K562 (cell line): ENCODE data around the gene BMP6. TPM values are rescaled to one million over a fixed set of nuclear protein-coding genes. Genes with fewer than 3 reads are reported as not detected.
A peak's percentile ranks its signal among the peaks of the same experiment; 100 is the strongest.

Source experiments
- CBX8 ChIP-seq: fragments of 200-600 bp; sonication (generic); IDR thresholded peaks from 2 replicates; pipeline ENCODE4 v1.6.1; 2012; ENCODE audit warnings: borderline replicate concordance, mixed run types, low read depth, mild to moderate bottlenecking, moderate library complexity, mixed read lengths, low read length, control low read depth, inconsistent platforms; ENCODE audit not compliant: poor library complexity, severe bottlenecking; ENCODE audit errors: extremely low read depth
- CREB1 ChIP-seq, 2 experiments: sonication (generic) in 1 of 2; formaldehyde crosslinking in 1 of 2; IDR thresholded peaks; 2 replicates each; pipeline versions ENCODE4 v1.6.1 to v1.8.0; 2012 to 2022; ENCODE audit warnings: inconsistent platforms in 1 of 2, mild to moderate bottlenecking in 1 of 2, missing genetic modification reagents in 1 of 2, moderate library complexity in 1 of 2
- CSDE1 ChIP-seq, 2 experiments: fragments of 450-650 bp; IDR thresholded peaks; 2 replicates each; pipeline ENCODE4 v1.6.1; 2016; ENCODE audit warnings: mild to moderate bottlenecking in 1 of 2
- ELF4 ChIP-seq: fragments of 450-650 bp; formaldehyde crosslinking; IDR thresholded peaks from 2 replicates; pipeline ENCODE4 v1.4.0; 2022; ENCODE audit warnings: missing genetic modification characterization
- HLTF ChIP-seq: fragments of 450-650 bp; IDR thresholded peaks from 2 replicates; pipeline ENCODE4 v1.6.1; 2016
- HMG20A ChIP-seq: fragments of 450-650 bp; formaldehyde crosslinking; conservative IDR thresholded peaks from 2 replicates; pipeline ENCODE4 v1.4.0; 2020; ENCODE audit warnings: mild to moderate bottlenecking, mixed read lengths
- IFI16 ChIP-seq: fragments of 250-450 bp; sonication (Bioruptor Pico); IDR thresholded peaks from 2 replicates; pipeline ENCODE4 v2.1.2; 2022; ENCODE audit warnings: mild to moderate bottlenecking, inconsistent platforms
- KDM5B ChIP-seq: fragments of 200-600 bp; sonication (generic); IDR thresholded peaks from 2 replicates; pipeline ENCODE4 v1.6.1; 2012; ENCODE audit warnings: low read depth, mild to moderate bottlenecking, moderate library complexity, low read length, control low read depth, inconsistent platforms; ENCODE audit not compliant: insufficient replicate concordance
- PCBP2 ChIP-seq: fragments of 200-400 bp; formaldehyde crosslinking; IDR thresholded peaks from 2 replicates; pipeline ENCODE4 v1.6.1; 2018; ENCODE audit warnings: low read length, low read depth, mild to moderate bottlenecking, moderate library complexity; ENCODE audit not compliant: poor library complexity, severe bottlenecking
- PTBP1 ChIP-seq: fragments of 200-400 bp; formaldehyde crosslinking; IDR thresholded peaks from 2 replicates; pipeline ENCODE4 v1.6.1; 2017; ENCODE audit warnings: low read depth, low read length
- SETDB1 ChIP-seq: IDR thresholded peaks from one replicate; pipeline ENCODE4 v1.6.1; 2012; ENCODE audit warnings: low read length, control low read depth, inconsistent platforms
- SMAD2 ChIP-seq: fragments of 150-350 bp; IDR thresholded peaks from 2 replicates; pipeline ENCODE4 v1.6.1; 2014; ENCODE audit warnings: low read depth, mild to moderate bottlenecking, low read length
- SNIP1 ChIP-seq: fragments of 450-650 bp; IDR thresholded peaks from 2 replicates; pipeline ENCODE4 v1.7.1; 2017; ENCODE audit warnings: low read depth, mild to moderate bottlenecking
- SOX6 ChIP-seq: fragments of 450-650 bp; IDR thresholded peaks from 2 replicates; pipeline ENCODE4 v1.6.1; 2014; ENCODE audit warnings: mild to moderate bottlenecking
- TOE1 ChIP-seq, 2 experiments: fragments of 450-650 bp in 1 of 2; sonication (generic) in 1 of 2; formaldehyde crosslinking in 1 of 2; IDR thresholded peaks; 2 replicates each; pipeline versions ENCODE4 v1.7.1 to v1.8.0; 2016 to 2022; ENCODE audit warnings: borderline replicate concordance in 2 of 2, mild to moderate bottlenecking in 2 of 2, antibody characterized with exemption in 1 of 2, inconsistent platforms in 1 of 2, low read depth in 1 of 2, missing genetic modification reagents in 1 of 2, moderate library complexity in 1 of 2
- ZNF12 ChIP-seq: sonication (generic); formaldehyde crosslinking; IDR thresholded peaks from 2 replicates; pipeline ENCODE4 v1.4.0; 2020; ENCODE audit warnings: mild to moderate bottlenecking, missing genetic modification reagents
- ZNF24 ChIP-seq: fragments of 450-650 bp; IDR thresholded peaks from 2 replicates; pipeline ENCODE4 v1.6.1; 2016
- ZNF583 ChIP-seq: fragments of 250-450 bp; sonication (Bioruptor Pico); IDR thresholded peaks from 2 replicates; pipeline ENCODE4 v1.4.0; 2020
- polyA plus RNA-seq, 8 experiments: library from polyadenylated mRNA; depleted of rRNA in 4 of 8; stranded (reverse) in 5 of 8; unstranded in 3 of 8; fragments of >200 nt; fragmentation: Nextera tagmentation in 2 of 8; fragmentation: Illumina TruSeq in 1 of 8; extraction: Ambion mirVana in 2 of 8; extraction: Trizol in 1 of 8; gene quantifications; 2 replicates each; pipeline versions ENCODE4 v1.2.1 to v1.2.3, GENCODE V29; 2011 to 2014; ENCODE audit warnings: inconsistent platforms in 1 of 8, missing spikeins in 1 of 8
- total RNA-seq, 7 experiments: library from RNA; depleted of rRNA in 6 of 7; stranded (reverse); fragments of >200 nt in 6 of 7; fragmentation: Illumina TruSeq in 2 of 7; extraction: Trizol in 2 of 7; gene quantifications; 2 replicates each; pipeline versions ENCODE4 v1.2.1 to v1.2.3, GENCODE V29; 2011 to 2021; ENCODE audit warnings: low replicate concordance in 1 of 7
- TF ChIP-seq, protein P1 (sequence below): sonication (generic); formaldehyde crosslinking; IDR thresholded peaks from 2 replicates; pipeline ENCODE4 v1.8.0; 2022; ENCODE audit warnings: mild to moderate bottlenecking, missing genetic modification reagents
- TF ChIP-seq, protein P2 (sequence below), 2 experiments: fragments of 450-650 bp; IDR thresholded peaks; 2 replicates each; pipeline ENCODE4 v1.6.1; 2018; ENCODE audit warnings: mild to moderate bottlenecking in 2 of 2, low read depth in 1 of 2; ENCODE audit not compliant: partially characterized antibody in 2 of 2
- TF ChIP-seq, protein P3 (sequence below), 2 experiments: fragments of 450-650 bp in 1 of 2; sonication (generic) in 1 of 2; formaldehyde crosslinking; conservative IDR thresholded peaks; 2 replicates each; pipeline versions ENCODE4 v1.4.0 to v1.8.1; 2020 to 2022; ENCODE audit warnings: mild to moderate bottlenecking in 1 of 2, missing genetic modification reagents in 1 of 2

The BMP6 gene
- total and polyA plus RNA-seq, 9 of the 15 experiments (the other 6 are each of a cell fraction or from before 2014, with no cell fraction given): 0.01 to 0.13 (median 0.06) TPM; not detected in 3

DNA sequence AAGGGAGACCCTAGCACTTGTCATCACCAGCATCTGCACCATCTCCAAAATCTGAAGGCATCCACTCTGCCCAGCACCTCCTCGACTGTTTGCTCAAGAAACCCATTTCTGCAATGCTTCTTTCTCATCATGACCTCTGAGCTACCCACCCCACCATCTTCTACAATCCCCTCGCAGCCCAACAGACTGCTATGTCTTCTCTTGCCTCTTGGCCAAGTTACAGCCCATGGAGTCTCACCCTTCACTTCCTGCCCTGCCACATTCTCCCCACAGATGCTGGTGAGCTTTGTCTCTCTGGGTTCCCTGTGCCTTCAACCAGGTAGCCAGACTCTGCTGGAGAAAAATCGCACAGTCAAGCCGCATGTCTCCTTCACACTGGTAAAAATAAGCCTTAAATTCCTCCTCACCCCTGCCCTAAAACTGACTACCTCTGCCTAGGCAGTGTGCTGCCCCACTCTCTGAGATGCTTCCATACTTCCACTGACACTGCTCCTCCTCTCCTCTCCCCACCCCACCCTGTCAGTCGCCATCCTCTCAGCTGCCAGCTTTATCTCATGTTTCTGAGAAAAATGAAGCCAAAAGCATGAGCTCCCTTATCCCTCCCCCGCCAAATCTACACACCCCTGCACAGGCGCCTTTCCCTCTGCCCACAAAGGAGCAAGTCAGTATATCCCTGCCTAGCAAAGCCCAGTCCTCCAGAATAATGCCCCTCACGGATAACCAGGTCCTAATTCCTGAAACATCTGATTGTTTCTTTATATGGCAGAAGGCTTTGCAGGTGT, 187.0 kb downstream of the BMP6 start (continued):
- no peak for TF ChIP-seq PCBP2
- TF ChIP-seq SOX6: peak; percentile 44; the same call in 1 of the 2 replicates
- no peak for TF ChIP-seq CBX8
- TF ChIP-seq CREB1 (IDR thresholded peaks at IDR 0.05): no peak
- TF ChIP-seq CREB1 (CRISPR knock-in tag; IDR thresholded peaks at IDR 0.05): no peak
- TF ChIP-seq ZNF24: no peak
- no peak for TF ChIP-seq HMG20A (CRISPR knock-in tag)
- TF ChIP-seq CSDE1 (IDR thresholded peaks at IDR 0.05): no peak
- no peak for TF ChIP-seq SETDB1
- TF ChIP-seq, protein P1, sequence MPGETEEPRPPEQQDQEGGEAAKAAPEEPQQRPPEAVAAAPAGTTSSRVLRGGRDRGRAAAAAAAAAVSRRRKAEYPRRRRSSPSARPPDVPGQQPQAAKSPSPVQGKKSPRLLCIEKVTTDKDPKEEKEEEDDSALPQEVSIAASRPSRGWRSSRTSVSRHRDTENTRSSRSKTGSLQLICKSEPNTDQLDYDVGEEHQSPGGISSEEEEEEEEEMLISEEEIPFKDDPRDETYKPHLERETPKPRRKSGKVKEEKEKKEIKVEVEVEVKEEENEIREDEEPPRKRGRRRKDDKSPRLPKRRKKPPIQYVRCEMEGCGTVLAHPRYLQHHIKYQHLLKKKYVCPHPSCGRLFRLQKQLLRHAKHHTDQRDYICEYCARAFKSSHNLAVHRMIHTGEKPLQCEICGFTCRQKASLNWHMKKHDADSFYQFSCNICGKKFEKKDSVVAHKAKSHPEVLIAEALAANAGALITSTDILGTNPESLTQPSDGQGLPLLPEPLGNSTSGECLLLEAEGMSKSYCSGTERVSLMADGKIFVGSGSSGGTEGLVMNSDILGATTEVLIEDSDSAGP: no peak
- no peak for TF ChIP-seq PTBP1
- 0 out of 2 replicates have a peak, but pooled peaks have one; percentile 33 for TF ChIP-seq HLTF
- TF ChIP-seq, protein P2, sequence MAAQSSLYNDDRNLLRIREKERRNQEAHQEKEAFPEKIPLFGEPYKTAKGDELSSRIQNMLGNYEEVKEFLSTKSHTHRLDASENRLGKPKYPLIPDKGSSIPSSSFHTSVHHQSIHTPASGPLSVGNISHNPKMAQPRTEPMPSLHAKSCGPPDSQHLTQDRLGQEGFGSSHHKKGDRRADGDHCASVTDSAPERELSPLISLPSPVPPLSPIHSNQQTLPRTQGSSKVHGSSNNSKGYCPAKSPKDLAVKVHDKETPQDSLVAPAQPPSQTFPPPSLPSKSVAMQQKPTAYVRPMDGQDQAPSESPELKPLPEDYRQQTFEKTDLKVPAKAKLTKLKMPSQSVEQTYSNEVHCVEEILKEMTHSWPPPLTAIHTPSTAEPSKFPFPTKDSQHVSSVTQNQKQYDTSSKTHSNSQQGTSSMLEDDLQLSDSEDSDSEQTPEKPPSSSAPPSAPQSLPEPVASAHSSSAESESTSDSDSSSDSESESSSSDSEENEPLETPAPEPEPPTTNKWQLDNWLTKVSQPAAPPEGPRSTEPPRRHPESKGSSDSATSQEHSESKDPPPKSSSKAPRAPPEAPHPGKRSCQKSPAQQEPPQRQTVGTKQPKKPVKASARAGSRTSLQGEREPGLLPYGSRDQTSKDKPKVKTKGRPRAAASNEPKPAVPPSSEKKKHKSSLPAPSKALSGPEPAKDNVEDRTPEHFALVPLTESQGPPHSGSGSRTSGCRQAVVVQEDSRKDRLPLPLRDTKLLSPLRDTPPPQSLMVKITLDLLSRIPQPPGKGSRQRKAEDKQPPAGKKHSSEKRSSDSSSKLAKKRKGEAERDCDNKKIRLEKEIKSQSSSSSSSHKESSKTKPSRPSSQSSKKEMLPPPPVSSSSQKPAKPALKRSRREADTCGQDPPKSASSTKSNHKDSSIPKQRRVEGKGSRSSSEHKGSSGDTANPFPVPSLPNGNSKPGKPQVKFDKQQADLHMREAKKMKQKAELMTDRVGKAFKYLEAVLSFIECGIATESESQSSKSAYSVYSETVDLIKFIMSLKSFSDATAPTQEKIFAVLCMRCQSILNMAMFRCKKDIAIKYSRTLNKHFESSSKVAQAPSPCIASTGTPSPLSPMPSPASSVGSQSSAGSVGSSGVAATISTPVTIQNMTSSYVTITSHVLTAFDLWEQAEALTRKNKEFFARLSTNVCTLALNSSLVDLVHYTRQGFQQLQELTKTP (IDR thresholded peaks at IDR 0.05; ENCODE audit: low read depth in 1 of 2, partially characterized antibody in 2 of 2): peak in 1 of 2 experiments; percentile 42
- TF ChIP-seq, protein P3, sequence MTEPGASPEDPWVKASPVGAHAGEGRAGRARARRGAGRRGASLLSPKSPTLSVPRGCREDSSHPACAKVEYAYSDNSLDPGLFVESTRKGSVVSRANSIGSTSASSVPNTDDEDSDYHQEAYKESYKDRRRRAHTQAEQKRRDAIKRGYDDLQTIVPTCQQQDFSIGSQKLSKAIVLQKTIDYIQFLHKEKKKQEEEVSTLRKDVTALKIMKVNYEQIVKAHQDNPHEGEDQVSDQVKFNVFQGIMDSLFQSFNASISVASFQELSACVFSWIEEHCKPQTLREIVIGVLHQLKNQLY (CRISPR knock-in tag; conservative IDR thresholded peaks at IDR 0.05): no peak
- TF ChIP-seq SNIP1: no peak
- TF ChIP-seq IFI16: no peak
- 0 out of 2 replicates have a peak, but pooled peaks have one; percentile 37 for TF ChIP-seq TOE1 (IDR thresholded peaks at IDR 0.05; ENCODE audit: borderline replicate concordance)
- TF ChIP-seq TOE1 (CRISPR knock-in tag; IDR thresholded peaks at IDR 0.05; ENCODE audit: borderline replicate concordance, low read depth): no peak
- no peak for TF ChIP-seq KDM5B
- TF ChIP-seq ELF4 (CRISPR knock-in tag): 0 out of 2 replicates have a peak, but pooled peaks have one; percentile 10
- no peak for TF ChIP-seq ZNF583
- no peak for TF ChIP-seq SMAD2
- TF ChIP-seq ZNF12 (CRISPR knock-in tag): no peak
